Stomach smooth muscle (tissue), 2 donors: ENCODE measurements around the gene CBX1.
A peak's percentile ranks its signal among the peaks of the same experiment; 100 is the strongest.

Experiments
- H3K27ac ChIP-seq: one replicate; pipeline ENCODE4 v1.7.0; 2013; ENCODE audit warnings: mild to moderate bottlenecking, low read length, inconsistent platforms
- H3K27me3 ChIP-seq, 2 donors: one replicate each; pipeline ENCODE4 v1.7.0; 2013; ENCODE audit warnings: low read length in 2 of 2; ENCODE audit not compliant: insufficient read depth in 2 of 2, control insufficient read depth in 1 of 2
- H3K36me3 ChIP-seq, 2 donors: one replicate each; pipeline ENCODE4 v1.7.0; 2013; ENCODE audit warnings: low read length in 2 of 2; ENCODE audit not compliant: control insufficient read depth in 2 of 2, insufficient read depth in 2 of 2
- H3K4me1 ChIP-seq: one replicate; pipeline ENCODE4 v1.7.0; 2013; ENCODE audit warnings: low read length; ENCODE audit not compliant: control insufficient read depth, insufficient read depth
- H3K4me3 ChIP-seq, 2 donors: one replicate each; pipeline ENCODE4 v1.7.0; 2013; ENCODE audit warnings: low read length in 2 of 2
- H3K9ac ChIP-seq, 2 donors: one replicate each; pipeline ENCODE4 v1.7.0; 2013; ENCODE audit warnings: low read length in 2 of 2, mild to moderate bottlenecking in 1 of 2
- H3K9me3 ChIP-seq, 2 donors: one replicate each; pipeline ENCODE4 v1.7.0; 2013; ENCODE audit warnings: low read length in 2 of 2; ENCODE audit not compliant: control insufficient read depth in 2 of 2
- donor health status: healthy.
- donor health status: Pancreatic carcinoma.

The CBX1 gene

GRCh38 chr17:48123111-48123510 lies 21.8 kb upstream of the CBX1 start:
- Histone ChIP-seq H3K9me3 (no peaks in the 10 kb centered on the region), H3K9ac (no peak overlapping the region), H3K36me3 (peaks cover 30 to 45% of the 10 kb centered on the region in 2 donors), H3K4me1 (no peaks in the 10 kb centered on the region), H3K27me3 (no peaks in the 10 kb centered on the region), H3K4me3 (no peak overlapping the region), H3K27ac (no peak overlapping the region)

- Histone ChIP-seq H3K9ac (no peak overlapping the region), H3K27ac (no peak overlapping the region), H3K4me1 (no peaks in the 10 kb centered on the region), H3K27me3 (no peaks in the 10 kb centered on the region), H3K4me3 (no peak overlapping the region), H3K36me3 (peaks cover 33 to 47% of the 10 kb centered on the region in 2 donors), H3K9me3 (no peaks in the 10 kb centered on the region)
These were observed 21.4 kb upstream of the CBX1 start for GRCh38 chr17:48122665-48123045.

GRCh38 chr17:48121923-48122664 lies 20.8 kb upstream of the CBX1 start:
- H3K27me3 ChIP-seq, result no peaks in the 10 kb centered on the region
- no peak overlapping the region for H3K9ac ChIP-seq
- no peak overlapping the region for H3K4me3 ChIP-seq
- no peaks in the 10 kb centered on the region for H3K9me3 ChIP-seq
- H3K27ac ChIP-seq, result no peak overlapping the region
- H3K4me1 ChIP-seq, result no peaks in the 10 kb centered on the region
- H3K36me3 ChIP-seq, result peaks cover 35 to 48% of the 10 kb centered on the region in 2 donors

GRCh38 chr17:48113201-48113676 lies 12.0 kb upstream of the CBX1 start:
- Histone ChIP-seq H3K4me3 (no peak overlapping the region), H3K36me3 (peaks cover 7 to 13% of the 10 kb centered on the region in 2 donors), H3K27me3 (no peaks in the 10 kb centered on the region), H3K9me3 (no peaks in the 10 kb centered on the region), H3K4me1 (peaks cover 3% of the 10 kb centered on the region), H3K9ac (no peak overlapping the region), H3K27ac (no peak overlapping the region)

GRCh38 chr17:48111937-48112241 lies 10.6 kb upstream of the CBX1 start:
- Histone ChIP-seq H3K4me3 (no peak overlapping the region), H3K36me3 (peaks cover 4 to 8% of the 10 kb centered on the region in 2 donors), H3K9ac (no peak overlapping the region), H3K27ac (no peak overlapping the region), H3K9me3 (no peaks in the 10 kb centered on the region), H3K27me3 (no peaks in the 10 kb centered on the region), H3K4me1 (peaks cover 8% of the 10 kb centered on the region)

GRCh38 chr17:48110761-48111160 lies 9.5 kb upstream of the CBX1 start:
- Histone ChIP-seq H3K4me1 (peaks cover 13% of the 10 kb centered on the region), H3K27me3 (no peaks in the 10 kb centered on the region), H3K9ac (no peak overlapping the region), H3K4me3 (no peak overlapping the region), H3K27ac (no peak overlapping the region), H3K9me3 (no peaks in the 10 kb centered on the region), H3K36me3 (peaks cover 4 to 8% of the 10 kb centered on the region in 2 donors)

GRCh38 chr17:48107137-48108055 lies 6.1 kb upstream of the CBX1 start, which contains the start of gene SNX11:
Gene SNX11, plus strand, starts transcription at chr17:48107766. Its CDS starts 4,278 bp downstream, at chr17:48112044.
- Histone ChIP-seq H3K27me3 (no peaks in the 10 kb centered on the region), H3K4me1 (peaks cover 13% of the 10 kb centered on the region), H3K9ac (peak within 1 kb of the TSS; percentile 83 to 92), H3K9me3 (no peaks in the 10 kb centered on the region), H3K4me3 (peak within 1 kb of the TSS; percentile 73 to 96), H3K36me3 (no peaks in the 10 kb centered on the region), H3K27ac (peak within 1 kb of the TSS; percentile 88)

GRCh38 chr17:48106802-48107136 lies 5.5 kb upstream of the CBX1 start:
- Histone ChIP-seq H3K27ac (peak overlapping the region; percentile 88), H3K4me3 (peak overlapping the region; percentile 73 to 96), H3K27me3 (no peaks in the 10 kb centered on the region), H3K36me3 (no peaks in the 10 kb centered on the region), H3K9me3 (no peaks in the 10 kb centered on the region), H3K9ac (peak overlapping the region; percentile 83 to 92), H3K4me1 (peaks cover 14% of the 10 kb centered on the region)

GRCh38 chr17:48104440-48104839 lies 3.2 kb upstream of the CBX1 start:
- Histone ChIP-seq H3K4me1 (peaks cover 29% of the 10 kb centered on the region), H3K36me3 (no peaks in the 10 kb centered on the region), H3K27me3 (no peaks in the 10 kb centered on the region), H3K4me3 (no peak overlapping the region), H3K27ac (no peak overlapping the region), H3K9ac (no peak overlapping the region), H3K9me3 (no peaks in the 10 kb centered on the region)

- H3K27ac ChIP-seq, result no peak overlapping the region
- H3K27me3 ChIP-seq, result no peaks in the 10 kb centered on the region
- H3K36me3 ChIP-seq, result no peaks in the 10 kb centered on the region
- H3K9me3 ChIP-seq, result no peaks in the 10 kb centered on the region
- H3K4me3 ChIP-seq, result no peak overlapping the region
- H3K4me1 ChIP-seq, result peaks cover 26% of the 10 kb centered on the region
- H3K9ac ChIP-seq, result no peak overlapping the region
These were observed 1.8 kb upstream of the CBX1 start for GRCh38 chr17:48102798-48103715.
